Measurements from ENCODE around the gene C16orf92.
A peak's percentile ranks its signal among the peaks of the same experiment; 100 is the strongest.

The C16orf92 gene

GRCh38 chr16:30023586-30023985, 588 bp downstream of the C16orf92 start:
- Histone ChIP-seq H3K9me3 (ENCODE audit: control insufficient read depth in 1 of 2, low read length in 2 of 2) (no peaks in the 10 kb centered on the region), H3K27me3 (ENCODE audit: low read depth, low read length) (peaks cover 6% of the 10 kb centered on the region)

GRCh38 chr16:30024451-30024850, 1.5 kb downstream of the C16orf92 start:
- no peak overlapping the region for H3K4me3 ChIP-seq (ENCODE audit: low read depth in 1 of 2, low read length in 2 of 2)
- no peaks in the 10 kb centered on the region for H3K36me3 ChIP-seq (ENCODE audit: control insufficient read depth in 1 of 2, insufficient read depth in 2 of 2, low read length in 2 of 2)
- H3K4me1 ChIP-seq (ENCODE audit: control insufficient read depth in 1 of 2, insufficient read depth in 2 of 2, low read length in 2 of 2) = peaks cover 0 to 10% of the 10 kb centered on the region in 2 donors
- H3K27me3 ChIP-seq (ENCODE audit: low read depth, low read length) = peaks cover 13% of the 10 kb centered on the region
- H3K9me3 ChIP-seq (ENCODE audit: control insufficient read depth in 1 of 2, low read length in 2 of 2) = no peaks in the 10 kb centered on the region
- no peak overlapping the region for H3K27ac ChIP-seq (ENCODE audit: low read length)

More at GRCh38 chr16:30023586-30023985, 588 bp downstream of the C16orf92 start:
- Histone ChIP-seq H3K4me3 (ENCODE audit: low read depth in 1 of 2, low read length in 2 of 2) (no peak overlapping the region), H3K36me3 (ENCODE audit: control insufficient read depth in 1 of 2, insufficient read depth in 2 of 2, low read length in 2 of 2) (no peaks in the 10 kb centered on the region), H3K4me1 (ENCODE audit: control insufficient read depth in 1 of 2, insufficient read depth in 2 of 2, low read length in 2 of 2) (peaks cover 0 to 10% of the 10 kb centered on the region in 2 donors), H3K27ac (ENCODE audit: low read length) (no peak overlapping the region)

GRCh38 chr16:30025156-30025555, 2.2 kb downstream of the C16orf92 start:
- Histone ChIP-seq H3K4me3 (ENCODE audit: low read depth in 1 of 2, low read length in 2 of 2) (no peak overlapping the region), H3K4me1 (ENCODE audit: control insufficient read depth in 1 of 2, insufficient read depth in 2 of 2, low read length in 2 of 2) (peaks cover 0 to 10% of the 10 kb centered on the region in 2 donors), H3K36me3 (ENCODE audit: control insufficient read depth in 1 of 2, insufficient read depth in 2 of 2, low read length in 2 of 2) (no peaks in the 10 kb centered on the region), H3K27me3 (ENCODE audit: low read depth, low read length) (peaks cover 18% of the 10 kb centered on the region), H3K9me3 (ENCODE audit: control insufficient read depth in 1 of 2, low read length in 2 of 2) (no peaks in the 10 kb centered on the region), H3K27ac (ENCODE audit: low read length) (no peak overlapping the region)

DNA sequence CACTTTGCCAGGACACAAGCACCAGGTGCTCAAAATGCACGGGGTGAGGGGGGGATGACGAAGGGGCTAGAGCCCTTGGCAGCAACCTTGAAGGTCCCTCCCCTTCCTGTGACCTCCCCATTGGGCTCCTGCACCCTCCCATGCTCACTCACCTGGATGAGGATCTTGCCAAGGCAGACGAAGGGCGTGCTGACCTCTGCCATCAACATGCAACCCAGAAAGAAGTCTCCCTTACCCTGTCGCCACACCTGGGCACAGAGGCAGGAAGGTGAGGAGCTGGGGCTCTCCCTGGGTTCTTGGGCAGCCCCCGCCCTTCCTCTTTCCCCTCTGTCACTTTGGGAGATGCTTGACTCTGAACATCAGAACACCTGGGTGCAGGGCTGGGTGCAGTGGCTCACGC, 2.6 kb downstream of the C16orf92 start:
- Histone ChIP-seq H3K27me3 (ENCODE audit: low read depth, low read length) (peaks cover 18% of the 10 kb centered on the region), H3K4me3 (ENCODE audit: low read depth in 1 of 2, low read length in 2 of 2) (no peak overlapping the region), H3K27ac (ENCODE audit: low read length) (no peak overlapping the region), H3K4me1 (ENCODE audit: control insufficient read depth in 1 of 2, insufficient read depth in 2 of 2, low read length in 2 of 2) (peaks cover 0 to 13% of the 10 kb centered on the region in 2 donors), H3K9me3 (ENCODE audit: control insufficient read depth in 1 of 2, low read length in 2 of 2) (no peaks in the 10 kb centered on the region), H3K36me3 (ENCODE audit: control insufficient read depth in 1 of 2, insufficient read depth in 2 of 2, low read length in 2 of 2) (no peaks in the 10 kb centered on the region)

GRCh38 chr16:30026449-30026848, 3.5 kb downstream of the C16orf92 start:
- H3K27me3 ChIP-seq (ENCODE audit: low read depth, low read length) = peaks cover 23% of the 10 kb centered on the region
- H3K4me3 ChIP-seq (ENCODE audit: low read depth in 1 of 2, low read length in 2 of 2) = no peak overlapping the region
- H3K36me3 ChIP-seq (ENCODE audit: control insufficient read depth in 1 of 2, insufficient read depth in 2 of 2, low read length in 2 of 2) = no peaks in the 10 kb centered on the region

GRCh38 chr16:30027588-30028437, 4.8 kb downstream of the C16orf92 start:
- Histone ChIP-seq H3K27me3 (ENCODE audit: low read depth, low read length) (peaks cover 33% of the 10 kb centered on the region), H3K4me1 (ENCODE audit: control insufficient read depth in 1 of 2, insufficient read depth in 2 of 2, low read length in 2 of 2) (peaks cover 0 to 12% of the 10 kb centered on the region in 2 donors), H3K9me3 (ENCODE audit: control insufficient read depth in 1 of 2, low read length in 2 of 2) (no peaks in the 10 kb centered on the region), H3K4me3 (ENCODE audit: low read depth in 1 of 2, low read length in 2 of 2) (no peak overlapping the region), H3K27ac (ENCODE audit: low read length) (no peak overlapping the region), H3K36me3 (ENCODE audit: control insufficient read depth in 1 of 2, insufficient read depth in 2 of 2, low read length in 2 of 2) (no peaks in the 10 kb centered on the region)

More at GRCh38 chr16:30026449-30026848, 3.5 kb downstream of the C16orf92 start:
- Histone ChIP-seq H3K27ac (ENCODE audit: low read length) (no peak overlapping the region), H3K9me3 (ENCODE audit: control insufficient read depth in 1 of 2, low read length in 2 of 2) (no peaks in the 10 kb centered on the region), H3K4me1 (ENCODE audit: control insufficient read depth in 1 of 2, insufficient read depth in 2 of 2, low read length in 2 of 2) (peaks cover 0 to 13% of the 10 kb centered on the region in 2 donors)

DNA sequence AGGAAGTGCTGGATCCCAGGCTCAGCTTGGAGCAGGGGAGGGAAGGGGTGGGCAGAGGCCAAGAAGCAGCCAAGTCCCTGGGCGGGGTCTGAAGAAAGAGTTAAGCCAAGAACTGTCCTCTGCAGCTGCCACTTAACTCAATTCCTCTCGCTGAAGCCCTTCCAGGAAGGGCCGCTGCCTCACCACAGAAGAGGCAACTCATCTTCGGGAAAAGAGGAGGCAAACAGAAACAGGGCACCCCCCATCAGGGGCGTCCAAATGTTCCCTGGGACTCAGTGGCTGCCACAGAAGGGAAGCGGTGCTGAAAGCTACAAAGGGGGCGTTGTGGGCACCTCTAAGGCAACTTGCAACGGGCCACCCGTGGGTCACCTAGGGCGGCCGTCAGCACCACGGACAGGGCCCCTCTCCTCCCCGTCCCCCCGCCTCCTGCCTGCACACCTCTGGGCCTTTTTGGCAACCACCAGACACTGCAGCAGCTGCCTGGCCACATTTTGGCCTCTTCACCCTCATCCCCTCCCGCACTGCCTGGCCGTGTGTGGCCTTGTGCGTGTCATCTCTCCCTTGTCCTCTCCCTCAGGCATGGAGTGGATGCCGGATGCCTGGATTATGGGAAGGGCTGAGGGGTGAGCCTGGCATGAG, 5.6 kb downstream of the C16orf92 start:
- H3K27ac ChIP-seq (ENCODE audit: low read length) = no peak overlapping the region
- H3K4me1 ChIP-seq (ENCODE audit: control insufficient read depth in 1 of 2, insufficient read depth in 2 of 2, low read length in 2 of 2) = peaks cover 0 to 12% of the 10 kb centered on the region in 2 donors
- H3K36me3 ChIP-seq (ENCODE audit: control insufficient read depth in 1 of 2, insufficient read depth in 2 of 2, low read length in 2 of 2) = no peaks in the 10 kb centered on the region
- no peaks in the 10 kb centered on the region for H3K9me3 ChIP-seq (ENCODE audit: control insufficient read depth in 1 of 2, low read length in 2 of 2)
- H3K27me3 ChIP-seq (ENCODE audit: low read depth, low read length) = peaks cover 38% of the 10 kb centered on the region
- no peak overlapping the region for H3K4me3 ChIP-seq (ENCODE audit: low read depth in 1 of 2, low read length in 2 of 2)

DNA sequence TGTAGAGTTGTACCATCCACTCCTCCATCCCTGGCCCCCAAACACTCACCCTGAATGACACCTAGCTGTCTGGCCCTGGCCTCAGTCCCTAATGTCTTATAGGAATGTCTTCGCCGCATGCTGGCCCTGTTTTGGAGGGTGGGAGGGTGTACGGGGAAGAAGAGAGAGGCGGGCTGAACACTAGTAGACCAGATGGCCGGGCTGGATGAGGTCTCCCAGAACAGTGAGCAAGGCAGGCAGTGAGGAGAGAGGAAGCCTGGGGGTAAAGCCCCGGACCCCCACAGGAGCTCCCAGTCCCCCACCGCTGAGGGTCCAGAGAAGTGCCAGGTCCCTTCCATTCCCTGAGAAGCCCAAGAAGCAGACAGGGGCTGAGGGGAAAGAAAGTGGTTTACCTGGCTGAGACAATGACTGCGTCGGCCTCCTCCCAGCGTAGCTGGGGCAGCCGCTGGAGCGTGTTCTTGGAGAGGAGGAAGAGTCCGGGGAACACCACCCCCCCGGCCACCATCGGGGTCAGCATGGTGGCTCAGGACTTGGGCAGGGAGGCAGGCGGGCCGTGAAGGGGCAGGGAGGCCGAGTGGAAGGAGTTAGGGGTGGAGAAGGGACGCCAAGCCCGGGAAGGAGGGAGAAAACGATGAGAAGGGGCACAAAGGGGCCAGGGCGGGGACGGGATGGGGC, 7.2 kb downstream of the C16orf92 start:
- Histone ChIP-seq H3K27me3 (ENCODE audit: low read depth, low read length) (peaks cover 41% of the 10 kb centered on the region), H3K36me3 (ENCODE audit: control insufficient read depth in 1 of 2, insufficient read depth in 2 of 2, low read length in 2 of 2) (no peaks in the 10 kb centered on the region), H3K27ac (ENCODE audit: low read length) (no peak overlapping the region), H3K4me3 (ENCODE audit: low read depth in 1 of 2, low read length in 2 of 2) (no peak overlapping the region), H3K9me3 (ENCODE audit: control insufficient read depth in 1 of 2, low read length in 2 of 2) (no peaks in the 10 kb centered on the region), H3K4me1 (ENCODE audit: control insufficient read depth in 1 of 2, insufficient read depth in 2 of 2, low read length in 2 of 2) (peaks cover 0 to 12% of the 10 kb centered on the region in 2 donors)

GRCh38 chr16:30030841-30031413, 7.9 kb downstream of the C16orf92 start, which contains the start of gene TLCD3B:
TLCD3B (minus strand) TSS chr16:30031271; CDS start chr16:30030527, 744 bp downstream.
- Histone ChIP-seq H3K27me3 (ENCODE audit: low read depth, low read length) (peaks cover 41% of the 10 kb centered on the region), H3K27ac (ENCODE audit: low read length) (no peak within 1 kb of the TSS), H3K9me3 (ENCODE audit: control insufficient read depth in 1 of 2, low read length in 2 of 2) (no peaks in the 10 kb centered on the region), H3K4me3 (ENCODE audit: low read depth in 1 of 2, low read length in 2 of 2) (peak within 1 kb of the TSS in 1 of 2 donors; percentile 32), H3K36me3 (ENCODE audit: control insufficient read depth in 1 of 2, insufficient read depth in 2 of 2, low read length in 2 of 2) (no peaks in the 10 kb centered on the region), H3K4me1 (ENCODE audit: control insufficient read depth in 1 of 2, insufficient read depth in 2 of 2, low read length in 2 of 2) (peaks cover 0 to 12% of the 10 kb centered on the region in 2 donors)

DNA sequence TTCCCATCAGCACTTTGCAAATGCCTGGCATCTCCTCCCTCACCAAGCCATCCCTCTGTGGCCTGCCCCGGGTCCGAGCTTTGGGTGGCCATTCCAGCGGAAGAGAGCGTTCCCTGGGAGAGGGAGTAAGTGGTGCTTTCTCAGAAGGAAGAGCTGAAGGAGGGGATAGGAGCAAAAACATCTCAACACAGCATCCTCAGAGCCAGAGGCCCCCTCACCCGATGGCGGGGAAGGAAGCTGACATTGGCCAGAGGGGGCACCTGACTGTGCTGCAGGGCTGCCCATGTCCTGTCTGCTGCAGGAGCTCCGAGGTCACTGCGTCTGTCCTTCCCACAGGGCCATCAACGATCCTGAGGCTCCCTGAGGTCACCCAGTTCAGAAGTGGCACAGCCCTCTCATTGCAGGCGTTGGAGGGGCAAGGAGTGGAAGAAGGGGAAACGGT, 8.5 kb downstream of the C16orf92 start:
- no peaks in the 10 kb centered on the region for H3K36me3 ChIP-seq (ENCODE audit: control insufficient read depth in 1 of 2, insufficient read depth in 2 of 2, low read length in 2 of 2)
- peaks cover 41% of the 10 kb centered on the region for H3K27me3 ChIP-seq (ENCODE audit: low read depth, low read length)
- peaks cover 0 to 12% of the 10 kb centered on the region in 2 donors for H3K4me1 ChIP-seq (ENCODE audit: control insufficient read depth in 1 of 2, insufficient read depth in 2 of 2, low read length in 2 of 2)
- H3K9me3 ChIP-seq (ENCODE audit: control insufficient read depth in 1 of 2, low read length in 2 of 2) = no peaks in the 10 kb centered on the region
- no peak overlapping the region for H3K27ac ChIP-seq (ENCODE audit: low read length)
- H3K4me3 ChIP-seq (ENCODE audit: low read depth in 1 of 2, low read length in 2 of 2) = peak overlapping the region in 1 of 2 donors; percentile 32

Measured in muscle layer of duodenum (tissue), 2 donors.